NCI-H1694 treated with DMSO at 0.1 percent for 48 hours (cell line): Measurements from ENCODE around the gene TAGLN.
A peak's percentile ranks its signal among the peaks of the same experiment; 100 is the strongest.

Experiments
- DNase-seq: peaks from one replicate; lab custom pipeline; 2025; lab: John Stamatoyannopoulos, UW

The TAGLN gene

DNA sequence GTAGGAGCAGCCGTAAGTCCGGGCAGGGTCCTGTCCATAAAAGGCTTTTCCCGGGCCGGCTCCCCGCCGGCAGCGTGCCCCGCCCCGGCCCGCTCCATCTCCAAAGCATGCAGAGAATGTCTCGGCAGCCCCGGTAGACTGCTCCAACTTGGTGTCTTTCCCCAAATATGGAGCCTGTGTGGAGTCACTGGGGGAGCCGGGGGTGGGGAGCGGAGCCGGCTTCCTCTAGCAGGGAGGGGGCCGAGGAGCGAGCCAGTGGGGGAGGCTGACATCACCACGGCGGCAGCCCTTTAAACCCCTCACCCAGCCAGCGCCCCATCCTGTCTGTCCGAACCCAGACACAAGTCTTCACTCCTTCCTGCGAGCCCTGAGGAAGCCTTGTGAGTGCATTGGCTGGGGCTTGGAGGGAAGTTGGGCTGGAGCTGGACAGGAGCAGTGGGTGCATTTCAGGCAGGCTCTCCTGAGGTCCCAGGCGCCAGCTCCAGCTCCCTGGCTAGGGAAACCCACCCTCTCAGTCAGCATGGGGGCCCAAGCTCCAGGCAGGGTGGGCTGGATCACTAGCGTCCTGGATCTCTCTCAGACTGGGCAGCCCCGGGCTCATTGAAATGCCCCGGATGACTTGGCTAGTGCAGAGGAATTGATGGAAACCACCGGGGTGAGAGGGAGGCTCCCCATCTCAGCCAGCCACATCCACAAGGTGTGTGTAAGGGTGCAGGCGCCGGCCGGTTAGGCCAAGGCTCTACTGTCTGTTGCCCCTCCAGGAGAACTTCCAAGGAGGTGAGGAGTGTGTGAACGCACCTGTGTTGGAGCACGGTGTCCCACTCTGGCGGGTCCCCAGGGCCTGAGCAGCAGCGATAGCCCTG, at the start of gene TAGLN:
TSS of gene TAGLN (plus strand) at position 318 of the 863 bp plus-strand sequence. CDS start 3,644 bp downstream, outside the sequence.
- DNase-seq = no peak

DNA sequence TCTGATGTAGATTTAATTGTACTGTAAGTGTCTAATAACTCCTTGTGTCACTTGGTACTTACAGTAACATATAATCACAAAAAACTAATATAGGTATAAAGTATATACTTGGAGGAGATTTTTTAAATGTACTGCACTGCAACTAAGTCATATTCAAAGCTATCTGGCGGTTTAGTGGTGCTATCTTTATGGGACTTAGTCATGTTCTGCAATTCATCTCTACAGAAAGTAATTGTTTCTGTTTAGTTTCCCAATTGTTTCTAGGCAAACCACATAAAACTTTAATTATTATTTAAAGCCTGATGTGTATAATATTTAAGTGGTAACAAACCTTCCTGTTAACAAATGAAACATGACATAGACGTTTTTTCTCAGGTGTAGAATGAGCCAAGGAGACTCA, 47.1 kb upstream of the TAGLN start:
- DNase-seq = no peak

- no peak for DNase-seq
Measured at GRCh38 chr11:117154468-117154867, 44.7 kb upstream of the TAGLN start.

DNA sequence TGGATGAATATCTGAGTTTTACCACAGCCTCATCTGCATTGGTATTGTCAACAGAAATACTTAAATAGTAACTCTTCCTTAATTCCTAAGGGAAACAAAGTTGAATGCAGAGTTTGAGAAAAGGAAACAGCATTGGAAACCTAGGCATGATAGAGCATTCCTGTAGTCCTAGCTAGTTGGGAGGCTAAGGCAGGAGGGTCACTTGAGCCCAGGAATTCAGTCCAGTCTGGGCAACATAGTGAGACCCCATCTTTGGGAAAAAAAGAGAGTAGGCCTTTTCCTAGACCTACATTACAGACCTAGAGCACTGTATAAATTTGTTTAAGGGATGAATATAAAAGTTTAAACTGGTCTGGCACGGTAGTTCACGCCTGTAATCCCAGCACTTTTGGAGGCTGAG, 41.7 kb upstream of the TAGLN start:
- no peak for DNase-seq

DNA sequence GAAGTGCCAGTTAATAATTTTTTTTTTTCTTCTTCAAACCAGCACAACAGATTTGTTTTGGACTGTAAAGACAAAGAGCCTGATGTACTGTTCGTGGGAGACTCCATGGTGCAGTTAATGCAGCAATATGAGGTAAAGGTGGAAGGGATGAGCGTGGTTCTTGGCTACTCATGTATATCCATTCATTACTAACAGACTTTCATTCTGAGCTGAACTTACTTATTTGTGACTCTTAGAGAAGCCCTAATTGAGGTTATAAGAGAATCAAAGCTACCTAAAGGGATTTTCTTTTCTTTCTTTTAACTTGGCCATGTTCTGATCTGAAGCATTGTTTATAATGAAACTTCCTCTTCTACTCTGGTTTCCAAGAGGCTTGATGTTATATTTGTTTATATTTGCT, 39.3 kb upstream of the TAGLN start:
- no peak for DNase-seq

DNA sequence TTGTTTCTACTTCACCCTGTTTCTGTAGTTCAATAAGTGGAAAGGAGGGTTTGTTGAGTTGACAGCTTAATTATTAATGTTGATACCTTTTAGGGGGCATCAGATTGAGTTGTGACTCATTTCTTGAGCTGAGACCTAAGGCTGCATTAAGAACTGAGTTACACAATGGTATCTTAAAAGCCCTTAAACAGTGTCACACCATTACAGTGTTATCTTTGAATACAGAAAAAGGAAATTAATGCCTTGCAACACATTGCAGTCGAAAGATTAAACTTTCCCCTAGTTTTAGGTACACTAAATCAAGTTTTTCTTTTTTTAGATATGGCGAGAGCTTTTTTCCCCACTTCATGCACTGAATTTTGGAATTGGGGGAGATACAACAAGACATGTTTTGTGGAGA, 38.3 kb upstream of the TAGLN start:
- DNase-seq = no peak

DNA sequence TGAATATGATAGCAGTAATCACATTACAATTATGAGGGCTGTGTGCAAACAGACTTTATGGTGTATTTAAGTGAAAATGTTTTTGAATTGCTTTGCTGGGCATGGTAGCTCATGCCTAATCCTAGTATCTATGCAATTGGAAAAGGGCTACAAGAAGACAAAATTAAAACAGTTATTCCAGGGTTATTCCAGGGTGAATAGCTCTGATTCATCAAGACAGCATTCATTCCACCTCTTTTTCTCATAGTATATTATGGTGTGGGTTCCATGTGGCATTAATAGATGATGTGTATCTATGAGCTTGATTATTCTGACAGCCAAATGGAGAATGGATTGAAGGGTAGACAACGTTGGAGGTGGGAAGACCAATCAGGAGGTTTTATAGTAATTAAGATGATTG, 32.7 kb upstream of the TAGLN start:
- DNase-seq = no peak

GRCh38 chr11:117169736-117170135, 29.4 kb upstream of the TAGLN start:
- no peak for DNase-seq

DNA sequence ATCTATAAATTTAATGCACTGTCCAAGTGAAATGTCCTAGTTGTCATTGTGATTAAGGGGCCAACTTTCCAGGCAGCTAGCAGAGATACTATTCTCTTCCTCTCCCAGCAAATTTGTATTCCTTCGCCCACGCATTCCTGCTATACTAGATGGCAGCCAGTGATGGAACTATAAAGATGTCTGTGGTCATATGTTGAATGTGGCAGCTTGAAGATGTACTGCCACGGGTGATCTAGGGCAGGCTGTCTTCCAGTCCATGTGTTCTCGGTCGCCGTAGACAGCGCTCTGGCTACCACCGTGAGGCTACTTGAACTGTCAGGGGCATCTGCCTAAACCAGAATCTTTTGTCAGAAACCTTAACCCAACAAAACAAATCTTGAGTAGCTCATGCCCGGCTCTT, 29.0 kb upstream of the TAGLN start:
- no peak for DNase-seq

GRCh38 chr11:117171007-117171403, 28.2 kb upstream of the TAGLN start:
- no peak for DNase-seq

GRCh38 chr11:117171404-117172061, 27.6 kb upstream of the TAGLN start:
- DNase-seq = no peak

DNA sequence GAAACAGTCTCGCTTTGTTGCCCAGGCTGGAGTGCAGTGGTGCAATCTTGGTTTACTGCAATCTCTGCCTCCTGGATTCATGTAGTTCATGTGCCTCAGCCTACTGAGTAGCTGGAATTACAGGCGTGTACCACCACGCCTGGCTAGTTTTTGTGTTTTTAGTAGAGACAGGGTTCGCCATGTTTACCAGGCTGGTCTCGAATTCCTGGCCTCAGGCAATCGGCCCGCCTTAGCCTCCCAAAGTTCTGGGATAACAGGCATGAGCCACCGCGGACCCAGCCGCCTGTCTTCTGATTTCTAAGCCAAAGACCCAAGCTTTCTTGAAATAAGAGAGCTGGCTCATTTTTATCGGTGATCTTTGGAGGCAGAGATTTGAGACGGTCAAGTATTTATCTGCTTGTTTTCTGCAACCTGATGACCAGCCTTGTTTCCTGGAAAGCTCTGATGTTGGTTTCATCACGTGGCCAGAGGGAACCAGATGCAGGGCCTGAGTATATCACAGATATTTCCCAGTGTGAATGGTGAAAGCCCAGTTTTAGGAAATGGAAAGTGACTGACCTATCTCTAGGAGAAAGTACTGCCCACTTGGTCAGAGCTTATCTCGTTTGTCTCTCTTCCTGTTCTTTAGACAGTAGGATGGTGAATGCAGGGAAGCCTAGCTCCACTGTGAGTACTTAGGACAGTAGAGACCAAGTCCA, 26.3 kb upstream of the TAGLN start:
- no peak for DNase-seq

DNA sequence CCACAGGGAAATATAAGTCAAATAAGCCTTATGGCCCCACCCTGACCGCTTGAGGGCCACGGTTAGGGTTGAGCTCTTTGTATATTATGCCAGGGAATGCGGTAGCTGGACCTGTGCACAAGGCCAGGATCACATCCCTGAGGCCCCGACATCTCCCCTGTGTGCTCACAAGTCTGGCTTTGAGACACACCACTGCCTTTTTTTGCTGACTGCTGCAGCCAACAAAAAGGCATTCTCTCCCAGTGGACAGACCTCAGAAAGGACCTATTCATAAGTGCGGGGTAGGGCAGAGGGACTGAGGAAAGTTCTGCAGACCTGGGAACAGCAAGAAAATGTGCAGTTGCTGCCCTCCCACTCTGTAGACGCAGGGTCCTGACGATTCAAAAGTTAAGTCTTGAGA, 24.1 kb upstream of the TAGLN start:
- no peak for DNase-seq

GRCh38 chr11:117175781-117176180, 23.4 kb upstream of the TAGLN start:
- DNase-seq = no peak

- DNase-seq = no peak
Measured at GRCh38 chr11:117176186-117176585, 23.0 kb upstream of the TAGLN start.

GRCh38 chr11:117177534-117178209, 21.5 kb upstream of the TAGLN start:
- DNase-seq = no peak

GRCh38 chr11:117178210-117179034, 20.7 kb upstream of the TAGLN start, which contains the start of gene SIDT2:
TSS of gene SIDT2 (plus strand) at chr11:117178743. CDS start at chr11:117179264, 521 bp downstream.
- peak; percentile 25 for DNase-seq

DNA sequence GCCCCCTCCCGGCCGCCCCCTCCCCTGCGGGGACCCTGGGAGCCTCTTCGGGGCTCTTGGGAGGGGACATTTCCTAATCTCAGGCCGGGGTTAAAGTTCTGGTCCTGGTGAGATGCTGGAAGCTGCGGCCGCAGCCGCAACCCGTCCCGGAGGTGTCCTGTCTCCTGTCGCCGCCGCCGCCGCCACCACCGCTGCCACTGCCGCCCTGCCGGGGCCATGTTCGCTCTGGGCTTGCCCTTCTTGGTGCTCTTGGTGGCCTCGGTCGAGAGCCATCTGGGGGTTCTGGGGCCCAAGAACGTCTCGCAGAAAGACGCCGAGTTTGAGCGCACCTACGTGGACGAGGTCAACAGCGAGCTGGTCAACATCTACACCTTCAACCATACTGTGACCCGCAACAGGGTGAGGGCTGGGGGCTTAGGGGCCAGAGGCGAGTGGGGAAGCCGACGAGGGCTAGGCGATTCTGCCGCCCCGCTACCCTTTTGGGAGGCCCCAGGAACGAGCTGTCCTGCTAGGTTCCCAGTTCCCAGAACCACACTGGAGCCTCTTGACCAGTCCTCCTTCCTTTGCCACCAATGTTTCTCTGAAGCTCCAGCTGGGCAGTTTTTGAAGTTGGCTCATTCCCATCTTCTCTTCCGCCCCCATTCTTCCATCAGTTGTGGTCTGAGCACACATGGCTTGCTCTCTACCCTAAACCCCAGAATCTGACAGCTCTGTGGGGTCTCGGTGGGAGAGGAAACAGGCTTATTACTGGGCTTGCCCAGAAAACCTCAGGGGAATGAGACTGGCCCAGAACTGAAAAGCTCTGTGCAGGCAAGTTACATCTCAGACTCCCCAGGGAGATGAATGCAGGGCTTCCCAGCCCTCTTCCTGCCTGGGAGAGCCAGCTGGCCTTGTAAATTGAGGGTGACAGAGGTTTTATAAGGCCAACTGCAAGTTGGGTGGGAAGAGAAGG, 19.8 kb upstream of the TAGLN start:
- DNase-seq = no peak

DNA sequence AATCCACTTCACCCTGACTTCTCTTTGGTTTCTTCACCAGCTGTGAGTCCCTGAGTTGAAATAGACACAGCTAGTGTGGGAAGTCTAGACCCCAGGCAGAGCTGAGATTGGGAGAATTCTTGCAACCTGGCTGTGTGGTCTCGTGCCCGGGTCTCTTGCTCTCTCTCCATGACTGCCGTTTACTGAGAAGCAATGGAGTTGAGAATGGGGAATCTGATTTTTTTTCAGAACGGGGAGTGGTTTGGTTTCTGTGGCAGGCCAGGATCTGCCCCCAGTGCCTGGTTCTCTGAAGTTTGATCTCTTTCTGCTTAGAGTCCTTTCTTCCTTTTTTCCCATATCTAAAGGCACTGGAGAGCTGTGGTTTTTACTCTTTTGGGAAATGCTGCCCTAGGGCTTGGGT, 19.1 kb upstream of the TAGLN start:
- DNase-seq = no peak
